ENCODE data around the gene GPATCH11. TPM values are rescaled to one million over a fixed set of nuclear protein-coding genes. Genes with fewer than 3 reads are reported as not detected.

The GPATCH11 gene
- total and polyA plus RNA-seq, 4 donors, result 2.9 to 7.8 (median 6.5) TPM

GRCh38 chr2:37143974-37144373 is 59.7 kb downstream of the GPATCH11 start:
- WGBS, 2 donors, result 81 to 96% methylated on average over 1 of the region's 1 CpG
- Histone ChIP-seq H3K27ac (ENCODE audit: low read depth in 1 of 2, low read length in 1 of 2) (no peak overlapping the region), H3K9me3 (ENCODE audit: control insufficient read depth in 4 of 4, insufficient read depth in 3 of 4, low read length in 3 of 4) (no peaks in the 10 kb centered on the region), H3K4me3 (no peak overlapping the region), H3K27me3 (ENCODE audit: control insufficient read depth in 3 of 3, insufficient read depth in 3 of 3, low read length in 2 of 3) (no peaks in the 10 kb centered on the region), H3K36me3 (ENCODE audit: control insufficient read depth in 4 of 4, insufficient read depth in 4 of 4, low read length in 4 of 4) (peaks cover 12 to 33% (median 25%) of the 10 kb centered on the region in 4 donors), H3K4me1 (ENCODE audit: control insufficient read depth in 5 of 5, insufficient read depth in 5 of 5, low read length in 5 of 5) (no peaks in the 10 kb centered on the region), H3K9ac (ENCODE audit: insufficient read depth in 1 of 2, low read length in 2 of 2) (no peak overlapping the region)
- ATAC-seq (ENCODE audit: insufficient read depth, low FRiP score) (no peak), DNase-seq (no peak)
- no peak for TF ChIP-seq CTCF (IDR thresholded peaks at IDR 0.05; ENCODE audit: control extremely low read depth, extremely low read depth)

- Histone ChIP-seq H3K9me3 (ENCODE audit: control insufficient read depth in 4 of 4, insufficient read depth in 3 of 4, low read length in 3 of 4) (no peaks in the 10 kb centered on the region), H3K27ac (ENCODE audit: low read depth in 1 of 2, low read length in 1 of 2) (no peak overlapping the region), H3K4me1 (ENCODE audit: control insufficient read depth in 5 of 5, insufficient read depth in 5 of 5, low read length in 5 of 5) (no peaks in the 10 kb centered on the region), H3K36me3 (ENCODE audit: control insufficient read depth in 4 of 4, insufficient read depth in 4 of 4, low read length in 4 of 4) (peaks cover 9 to 27% (median 17%) of the 10 kb centered on the region in 4 donors), H3K27me3 (ENCODE audit: control insufficient read depth in 3 of 3, insufficient read depth in 3 of 3, low read length in 2 of 3) (no peaks in the 10 kb centered on the region), H3K9ac (ENCODE audit: insufficient read depth in 1 of 2, low read length in 2 of 2) (no peak overlapping the region), H3K4me3 (no peak overlapping the region)
- DNase-seq (no peak), ATAC-seq (ENCODE audit: insufficient read depth, low FRiP score) (no peak)
- 73 to 92% methylated on average over 2 of the region's 2 CpGs for WGBS, 2 donors
- TF ChIP-seq CTCF (IDR thresholded peaks at IDR 0.05; ENCODE audit: control extremely low read depth, extremely low read depth), result no peak
Measured at GRCh38 chr2:37146062-37146461, 61.7 kb downstream of the GPATCH11 start.

- no peak for TF ChIP-seq CTCF (IDR thresholded peaks at IDR 0.05; ENCODE audit: control extremely low read depth, extremely low read depth)
- Histone ChIP-seq H3K4me1 (ENCODE audit: control insufficient read depth in 5 of 5, insufficient read depth in 5 of 5, low read length in 5 of 5) (no peaks in the 10 kb centered on the region), H3K9me3 (ENCODE audit: control insufficient read depth in 4 of 4, insufficient read depth in 3 of 4, low read length in 3 of 4) (no peaks in the 10 kb centered on the region), H3K27me3 (ENCODE audit: control insufficient read depth in 3 of 3, insufficient read depth in 3 of 3, low read length in 2 of 3) (no peaks in the 10 kb centered on the region), H3K9ac (ENCODE audit: insufficient read depth in 1 of 2, low read length in 2 of 2) (no peak overlapping the region), H3K27ac (ENCODE audit: low read depth in 1 of 2, low read length in 1 of 2) (no peak overlapping the region), H3K36me3 (ENCODE audit: control insufficient read depth in 4 of 4, insufficient read depth in 4 of 4, low read length in 4 of 4) (peaks cover 12 to 21% (median 16%) of the 10 kb centered on the region in 4 donors), H3K4me3 (no peak overlapping the region)
- no peak for DNase-seq
- no peak for ATAC-seq (ENCODE audit: insufficient read depth, low FRiP score)
- 92 to 95% methylated on average over 7 of the region's 7 CpGs for WGBS, 2 donors
Measured at GRCh38 chr2:37148325-37148724, 64.0 kb downstream of the GPATCH11 start.

Other genes starting within 250 kb of the GPATCH11 start
- gene STRN, start 118.0 kb upstream of the GPATCH11 start, total RNA-seq, result 10 to 100 TPM; 24.5 to 35.9 TPM
- 1 to 10 TPM; 3.7 to 6.9 TPM for gene STRN, start 118.0 kb upstream of the GPATCH11 start, polyA plus RNA-seq
- gene HEATR5B, start 146 bp upstream of the GPATCH11 start, total RNA-seq, result 10 to 100 TPM; 25.1 to 54.9 TPM
- gene HEATR5B, start 146 bp upstream of the GPATCH11 start, polyA plus RNA-seq, result 1 to 10 TPM; 6.5 to 7.1 TPM
- 10 to 100 TPM; 30.2 to 40.1 TPM for gene EIF2AK2, start 72.5 kb downstream of the GPATCH11 start, total RNA-seq
- 1 to 10 TPM; 7.5 to 9.5 TPM for gene EIF2AK2, start 72.5 kb downstream of the GPATCH11 start, polyA plus RNA-seq
- gene SULT6B1, start 104.2 kb downstream of the GPATCH11 start, total RNA-seq, result not detected
- gene SULT6B1, start 104.2 kb downstream of the GPATCH11 start, polyA plus RNA-seq, result not detected
- 10 to 100 TPM; 28.9 to 30.3 TPM for gene CEBPZOS, start 112.0 kb downstream of the GPATCH11 start, total RNA-seq
- gene CEBPZOS, start 112.0 kb downstream of the GPATCH11 start, polyA plus RNA-seq, result 10 to 100 TPM; 19.5 to 59.4 TPM
- 10 to 100 TPM; 36.7 to 51.3 TPM for gene CEBPZ, start 147.1 kb downstream of the GPATCH11 start, total RNA-seq
- gene CEBPZ, start 147.1 kb downstream of the GPATCH11 start, polyA plus RNA-seq, result 10 to 100 TPM; 38.6 to 66.7 TPM
- 10 to 100 TPM; 13.1 to 25.3 TPM for gene NDUFAF7, start 147.1 kb downstream of the GPATCH11 start, total RNA-seq
- 10 to 100 TPM in 1 of 2 donors, 1 to 10 TPM in 1; 9.2 to 16.4 TPM for gene NDUFAF7, start 147.1 kb downstream of the GPATCH11 start, polyA plus RNA-seq
- gene PRKD3, start 240.3 kb downstream of the GPATCH11 start, total RNA-seq, result 10 to 100 TPM; 33.5 to 60.8 TPM
- gene PRKD3, start 240.3 kb downstream of the GPATCH11 start, polyA plus RNA-seq, result 10 to 100 TPM in 1 of 2 donors, 1 to 10 TPM in 1; 6.4 to 11.6 TPM

Data from lung (tissue), 12 donors.